ENCODE results near the gene CCDC57. TPM values are rescaled to one million over a fixed set of nuclear protein-coding genes. Genes with fewer than 3 reads are reported as not detected.

Gene CCDC57
- total RNA-seq, 2 donors from 2014 or later = 57.6 to 62.8 TPM

DNA sequence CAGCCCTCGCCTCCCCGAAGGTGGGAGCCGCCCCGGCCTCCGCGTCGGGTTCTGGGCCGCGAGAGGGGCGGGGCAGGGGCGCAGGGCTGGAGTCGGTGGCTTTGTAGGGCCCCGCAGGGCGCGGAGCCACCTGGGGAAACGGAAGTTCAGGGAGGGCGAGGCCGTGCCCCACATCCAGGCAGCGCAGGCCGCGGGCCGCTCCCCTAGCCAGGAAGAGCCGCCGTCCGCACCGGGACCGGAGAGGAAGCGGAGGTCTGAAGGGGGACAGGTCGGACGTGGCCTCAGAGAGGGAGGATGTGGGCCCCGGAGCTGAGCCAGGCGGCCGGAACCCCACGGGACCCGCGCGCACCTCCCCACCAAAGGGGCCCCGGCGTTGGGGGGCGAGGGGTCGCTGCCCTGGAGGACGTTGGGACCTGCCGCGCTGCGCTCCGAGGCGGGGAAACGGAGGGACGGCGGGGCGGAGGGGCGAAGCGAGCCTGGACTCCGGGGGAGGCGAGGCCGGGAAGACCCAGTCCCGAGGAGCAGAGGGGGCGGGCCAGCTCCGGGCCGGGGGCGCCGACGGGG, 15.7 kb upstream of the CCDC57 start:
- peak; percentile 46 for TF ChIP-seq POLR2A (IDR thresholded peaks at IDR 0.05)
- TF ChIP-seq, protein P1, sequence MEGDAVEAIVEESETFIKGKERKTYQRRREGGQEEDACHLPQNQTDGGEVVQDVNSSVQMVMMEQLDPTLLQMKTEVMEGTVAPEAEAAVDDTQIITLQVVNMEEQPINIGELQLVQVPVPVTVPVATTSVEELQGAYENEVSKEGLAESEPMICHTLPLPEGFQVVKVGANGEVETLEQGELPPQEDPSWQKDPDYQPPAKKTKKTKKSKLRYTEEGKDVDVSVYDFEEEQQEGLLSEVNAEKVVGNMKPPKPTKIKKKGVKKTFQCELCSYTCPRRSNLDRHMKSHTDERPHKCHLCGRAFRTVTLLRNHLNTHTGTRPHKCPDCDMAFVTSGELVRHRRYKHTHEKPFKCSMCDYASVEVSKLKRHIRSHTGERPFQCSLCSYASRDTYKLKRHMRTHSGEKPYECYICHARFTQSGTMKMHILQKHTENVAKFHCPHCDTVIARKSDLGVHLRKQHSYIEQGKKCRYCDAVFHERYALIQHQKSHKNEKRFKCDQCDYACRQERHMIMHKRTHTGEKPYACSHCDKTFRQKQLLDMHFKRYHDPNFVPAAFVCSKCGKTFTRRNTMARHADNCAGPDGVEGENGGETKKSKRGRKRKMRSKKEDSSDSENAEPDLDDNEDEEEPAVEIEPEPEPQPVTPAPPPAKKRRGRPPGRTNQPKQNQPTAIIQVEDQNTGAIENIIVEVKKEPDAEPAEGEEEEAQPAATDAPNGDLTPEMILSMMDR (IDR thresholded peaks at IDR 0.05) = no peak
- WGBS = 26% methylated on average over 48 of the region's 63 CpGs
- intact Hi-C loops (cut with DNase I) = no loop called here
- H3K9me3 ChIP-seq = no peaks in the 10 kb centered on the region
- peaks cover 5% of the 10 kb centered on the region for H3K4me1 ChIP-seq (replicated peaks)
- no peak for DNase-seq (ENCODE audit: low spot score)
- peak overlapping the region; percentile 31 to 37 for H3K4me3 ChIP-seq
- no peaks in the 10 kb centered on the region for H3K36me3 ChIP-seq
- peak overlapping the region; percentile 66 to 88 for H3K27ac ChIP-seq
- no peaks in the 10 kb centered on the region for H3K27me3 ChIP-seq (replicated peaks; ENCODE audit: insufficient read depth)

DNA sequence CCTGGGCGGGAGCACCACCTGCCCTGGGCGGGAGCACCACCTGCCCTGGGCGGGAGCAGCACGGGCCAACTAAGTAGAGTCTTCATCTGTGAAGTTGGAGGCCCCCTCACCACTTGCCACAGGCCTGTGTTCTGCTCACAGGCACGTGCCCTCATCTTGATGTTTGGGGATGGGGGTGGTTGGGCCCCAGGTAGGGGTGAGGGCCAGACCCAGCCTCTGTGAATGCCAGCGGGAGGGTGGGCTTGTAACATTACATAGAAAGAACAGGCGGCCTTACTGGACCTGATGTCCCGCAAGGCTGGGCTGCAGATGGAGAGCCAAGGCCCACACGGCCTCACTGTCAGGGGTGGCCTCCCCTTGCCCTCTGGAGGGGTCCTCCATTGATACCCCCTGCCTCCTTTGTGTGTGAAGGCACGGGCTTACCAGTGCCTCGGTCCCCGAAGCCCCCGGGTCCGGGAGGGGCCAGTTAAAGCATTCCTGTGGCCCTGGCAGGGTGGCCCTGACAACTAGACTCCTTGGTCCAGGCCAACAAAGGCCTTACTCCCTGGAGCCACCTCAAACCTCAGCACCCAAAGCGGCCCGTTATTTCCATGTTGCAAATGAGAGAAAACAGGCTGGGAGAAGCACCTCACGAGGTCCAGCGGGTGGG, 15.1 kb upstream of the CCDC57 start:
- no peaks in the 10 kb centered on the region for H3K36me3 ChIP-seq
- H3K9me3 ChIP-seq = no peaks in the 10 kb centered on the region
- H3K4me3 ChIP-seq = peak overlapping the region in 1 of 2 donors; percentile 37
- TF ChIP-seq POLR2A (IDR thresholded peaks at IDR 0.05) = no peak
- TF ChIP-seq, protein P1 (IDR thresholded peaks at IDR 0.05) = no peak
- TF ChIP-seq POLR2AphosphoS5 (IDR thresholded peaks at IDR 0.05) = no peak
- WGBS = 80% methylated on average over 16 of the region's 18 CpGs
- H3K27ac ChIP-seq = peak overlapping the region in 1 of 2 donors; percentile 88
- H3K4me1 ChIP-seq (replicated peaks) = peaks cover 5% of the 10 kb centered on the region
- DNase-seq (ENCODE audit: low spot score) = no peak
- intact Hi-C loops (cut with DNase I) = no loop called here
- no peaks in the 10 kb centered on the region for H3K27me3 ChIP-seq (replicated peaks; ENCODE audit: insufficient read depth)

- no peaks in the 10 kb centered on the region for H3K9me3 ChIP-seq
- intact Hi-C loops (cut with DNase I) = no loop called here
- H3K4me3 ChIP-seq = no peak overlapping the region
- no peak for DNase-seq (ENCODE audit: low spot score)
- 87% methylated on average over 15 of the region's 16 CpGs for WGBS
- H3K27me3 ChIP-seq (replicated peaks; ENCODE audit: insufficient read depth) = no peaks in the 10 kb centered on the region
- TF ChIP-seq POLR2A (IDR thresholded peaks at IDR 0.05) (no peak), POLR2AphosphoS5 (IDR thresholded peaks at IDR 0.05) (no peak)
- TF ChIP-seq, protein P1 (IDR thresholded peaks at IDR 0.05) = no peak
- H3K4me1 ChIP-seq (replicated peaks) = peaks cover 5% of the 10 kb centered on the region
- H3K36me3 ChIP-seq = no peaks in the 10 kb centered on the region
- H3K27ac ChIP-seq = no peak overlapping the region
Observed at GRCh38 chr17:82226809-82227628, 14.4 kb upstream of the CCDC57 start.

DNA sequence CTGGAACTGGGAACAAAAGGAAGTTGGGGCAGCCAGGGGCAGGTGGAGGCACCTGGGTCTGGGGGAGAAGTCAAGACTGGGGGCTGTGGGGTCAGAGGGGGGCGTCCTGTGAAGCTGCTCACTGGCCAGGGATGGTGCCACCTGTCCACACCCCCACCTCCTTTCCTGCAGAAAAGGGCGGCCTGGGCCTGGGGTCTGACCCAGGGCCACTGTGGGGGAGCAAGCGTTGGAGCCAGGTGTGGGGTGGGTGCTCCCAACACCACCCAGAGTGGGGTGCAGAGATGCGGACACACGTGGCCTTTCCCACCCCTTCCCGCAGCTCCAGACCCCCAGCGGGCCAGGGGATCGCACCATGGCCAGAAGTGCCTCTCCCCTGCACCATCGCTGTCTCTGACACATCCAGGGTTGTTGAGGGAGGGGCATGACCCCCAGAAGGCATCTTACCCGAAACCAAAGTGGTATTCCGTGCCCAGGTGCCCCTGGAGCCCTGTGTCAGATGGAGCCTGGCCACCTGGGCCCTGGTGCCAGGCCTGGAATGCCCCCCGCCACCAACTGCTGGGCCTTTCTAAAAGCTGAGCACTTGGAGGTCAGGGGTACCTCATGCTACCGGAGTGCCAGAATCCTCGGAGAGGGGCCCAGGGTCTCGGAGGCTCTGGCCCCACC, 13.6 kb upstream of the CCDC57 start:
- H3K27ac ChIP-seq = no peak overlapping the region
- H3K36me3 ChIP-seq = no peaks in the 10 kb centered on the region
- H3K4me3 ChIP-seq = no peak overlapping the region
- DNase-seq (ENCODE audit: low spot score) = no peak
- WGBS = 94% methylated on average over 15 of the region's 15 CpGs
- H3K9me3 ChIP-seq = no peaks in the 10 kb centered on the region
- intact Hi-C loops (cut with DNase I) = no loop called here
- TF ChIP-seq POLR2AphosphoS5 (IDR thresholded peaks at IDR 0.05) = no peak
- TF ChIP-seq, protein P1 (IDR thresholded peaks at IDR 0.05) = no peak
- no peak for TF ChIP-seq POLR2A (IDR thresholded peaks at IDR 0.05)
- no peaks in the 10 kb centered on the region for H3K27me3 ChIP-seq (replicated peaks; ENCODE audit: insufficient read depth)
- no peaks in the 10 kb centered on the region for H3K4me1 ChIP-seq (replicated peaks)
